ENCODE measurements around the gene PFDN6.

PFDN6 gene

DNA sequence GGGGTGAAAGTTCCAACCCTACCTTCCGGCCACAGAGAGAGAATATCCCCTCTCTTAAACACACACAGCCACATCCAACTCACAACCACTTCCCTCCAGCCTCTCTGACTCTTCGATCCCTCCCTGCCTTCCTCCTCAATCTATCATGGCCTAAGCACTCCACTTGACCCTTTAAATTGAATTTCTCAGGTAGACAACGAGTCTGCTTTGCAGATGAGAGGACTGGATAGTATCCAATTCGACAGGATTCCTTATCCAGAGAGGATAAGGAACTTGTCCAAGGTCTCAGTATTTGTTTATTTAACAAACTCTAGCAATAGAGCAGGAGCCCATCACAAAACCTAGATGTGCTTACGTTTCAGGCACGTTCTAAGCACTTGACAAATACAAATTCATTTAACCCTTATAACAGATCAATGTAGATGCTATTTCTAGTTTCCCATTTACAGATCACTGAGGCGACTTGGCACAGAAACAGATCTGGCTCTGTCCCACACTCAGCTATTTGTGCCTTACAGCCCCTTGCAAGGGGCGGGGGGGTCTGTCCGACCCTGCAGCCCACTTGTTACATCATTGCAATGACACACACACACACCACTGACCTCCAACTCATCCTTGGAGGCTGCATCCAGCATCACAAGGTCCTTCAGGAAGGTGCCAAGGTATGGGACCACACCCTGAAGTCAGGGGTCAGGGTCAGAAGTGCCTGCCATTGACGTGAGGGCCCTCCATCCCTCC is 4.9 kb downstream of the PFDN6 start:
- no peak for DNase-seq (ENCODE audit: low read depth in 2 of 2, low spot score in 1 of 2)

DNA sequence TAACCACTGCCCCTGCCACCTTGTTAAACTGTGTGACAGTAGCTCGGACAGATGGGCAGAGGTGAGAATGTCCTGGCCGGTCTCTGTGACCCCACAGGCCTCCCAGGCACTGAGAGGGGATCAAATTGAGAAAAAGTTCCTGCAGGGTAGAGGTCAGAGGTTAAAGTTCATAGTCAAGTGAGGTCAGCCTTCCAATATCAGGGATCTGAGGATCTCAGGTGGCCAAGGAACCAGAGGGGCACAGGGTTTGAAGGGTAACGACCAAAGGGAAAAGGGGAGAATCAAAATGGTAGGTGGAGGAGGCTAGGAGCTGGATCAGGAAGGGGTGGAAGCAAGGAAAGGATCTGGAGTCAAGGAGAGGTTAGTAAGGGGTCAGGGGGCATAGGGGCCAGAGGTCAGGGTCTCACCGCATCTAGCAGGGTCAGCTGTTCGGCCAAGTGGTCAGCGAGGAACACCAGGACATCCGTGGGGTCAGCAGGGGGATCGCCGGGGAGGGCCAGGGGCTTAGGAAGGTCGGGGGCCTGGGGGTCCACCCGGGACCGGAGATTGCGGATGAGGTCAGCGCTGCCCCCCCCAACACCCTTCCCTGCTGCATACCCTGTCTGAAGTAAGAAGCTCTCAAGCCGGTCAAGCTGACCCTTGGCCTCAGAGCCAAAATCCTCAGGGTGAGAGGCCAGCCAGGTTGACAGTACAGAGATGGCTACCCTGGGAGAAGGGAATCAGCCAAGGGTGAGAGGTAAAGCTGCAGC is 6.4 kb downstream of the PFDN6 start:
- no peak for DNase-seq (ENCODE audit: low read depth in 2 of 2, low spot score in 1 of 2)

DNA sequence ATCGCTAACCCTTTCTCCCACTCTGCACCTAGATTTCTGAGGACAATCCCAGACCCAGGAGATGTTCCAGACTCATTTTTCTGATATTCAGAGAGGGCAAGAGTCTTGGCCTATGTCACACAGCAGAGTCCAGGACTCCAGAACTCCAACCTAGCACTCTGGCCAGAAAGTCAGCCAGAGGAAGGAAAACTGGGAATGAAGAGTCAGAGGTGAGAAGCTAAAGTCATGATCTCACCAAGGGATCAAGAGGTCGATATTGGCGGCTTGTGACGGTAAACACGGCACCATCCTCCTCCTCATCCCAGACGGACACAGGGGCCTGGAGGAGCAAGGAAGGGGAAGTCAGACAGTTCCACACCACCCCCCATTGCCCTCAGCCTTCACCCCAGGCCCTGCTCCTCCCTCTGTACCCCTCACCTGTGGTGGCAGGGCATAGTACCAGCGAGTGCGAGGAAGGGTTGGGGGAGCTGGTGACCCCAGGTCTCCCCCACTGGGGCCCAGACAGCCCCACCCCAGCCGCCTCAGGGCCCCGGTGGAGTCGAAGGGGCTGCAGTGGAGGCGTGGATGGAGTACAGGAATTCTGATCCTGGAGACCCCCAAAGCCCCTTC is 7.5 kb downstream of the PFDN6 start:
- no peak for DNase-seq (ENCODE audit: low read depth in 2 of 2, low spot score in 1 of 2)

DNA sequence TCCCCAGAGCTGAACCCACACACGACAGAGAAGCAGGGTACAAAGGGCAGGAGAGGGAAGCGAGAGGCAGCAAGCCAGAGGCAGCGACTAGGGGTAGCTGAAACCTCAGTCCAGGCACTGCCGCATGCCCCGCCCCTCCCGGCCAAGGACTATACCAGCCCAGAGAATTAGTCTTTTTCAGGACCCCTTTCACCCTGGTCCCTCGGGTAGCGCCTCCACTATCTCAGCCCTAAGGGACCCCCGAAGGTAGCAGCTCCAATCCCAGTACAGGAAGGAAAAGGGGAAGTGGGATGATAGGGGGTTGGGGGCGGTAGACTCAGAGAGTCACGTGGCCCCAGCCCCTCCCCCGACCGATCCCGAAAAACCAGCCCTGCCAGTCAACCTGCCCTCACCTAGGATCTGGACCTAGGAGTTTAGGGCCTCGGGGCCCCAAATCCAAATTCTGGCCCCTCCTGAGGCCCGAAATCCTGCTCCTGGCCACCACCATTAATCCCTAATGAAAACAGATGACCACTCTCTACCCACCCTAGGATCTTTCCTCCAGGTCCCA is 8.1 kb downstream of the PFDN6 start:
- DNase-seq (ENCODE audit: low read depth in 2 of 2, low spot score in 1 of 2): no peak

DNA sequence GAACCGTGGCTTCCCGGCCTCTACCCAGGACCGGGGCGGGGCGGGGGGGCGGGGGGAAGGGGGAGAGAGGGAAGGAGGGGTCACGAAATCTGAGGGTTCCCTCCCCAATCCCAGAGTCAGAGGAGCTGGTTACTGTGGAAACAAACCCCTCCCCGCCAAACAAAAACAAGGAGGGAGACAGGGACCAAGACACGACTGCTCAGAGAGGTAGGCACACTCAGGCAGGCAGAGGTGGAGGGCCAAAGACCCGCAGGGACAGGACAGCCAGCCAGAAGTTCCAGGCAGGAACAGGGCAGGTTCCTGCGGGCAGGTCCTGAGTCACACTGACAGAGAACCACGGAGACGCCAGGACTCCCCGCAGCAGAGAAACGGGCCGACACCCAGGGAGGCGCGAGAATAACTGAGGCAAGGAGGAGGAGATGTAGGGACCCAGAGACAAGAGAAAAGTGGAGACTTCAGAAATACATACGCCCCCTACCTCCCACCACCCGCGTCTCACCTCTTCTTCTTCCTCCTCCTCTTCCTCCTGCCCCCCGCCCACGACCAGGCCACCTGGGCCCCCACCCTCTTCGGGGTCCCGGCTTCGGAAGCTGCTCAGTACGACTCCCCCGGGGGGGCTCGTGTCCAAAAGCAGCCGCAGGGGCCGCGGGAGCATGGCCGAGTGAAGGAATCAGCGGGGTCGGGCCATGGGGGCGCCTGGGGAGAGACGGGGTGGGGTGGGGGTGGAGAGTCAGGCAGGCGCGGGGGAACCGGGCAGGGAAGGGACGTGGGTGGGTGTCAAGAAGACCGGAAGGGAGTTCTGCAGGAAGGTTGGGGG is 8.8 kb downstream of the PFDN6 start:
- DNase-seq (ENCODE audit: low read depth in 2 of 2, low spot score in 1 of 2): no peak

DNA sequence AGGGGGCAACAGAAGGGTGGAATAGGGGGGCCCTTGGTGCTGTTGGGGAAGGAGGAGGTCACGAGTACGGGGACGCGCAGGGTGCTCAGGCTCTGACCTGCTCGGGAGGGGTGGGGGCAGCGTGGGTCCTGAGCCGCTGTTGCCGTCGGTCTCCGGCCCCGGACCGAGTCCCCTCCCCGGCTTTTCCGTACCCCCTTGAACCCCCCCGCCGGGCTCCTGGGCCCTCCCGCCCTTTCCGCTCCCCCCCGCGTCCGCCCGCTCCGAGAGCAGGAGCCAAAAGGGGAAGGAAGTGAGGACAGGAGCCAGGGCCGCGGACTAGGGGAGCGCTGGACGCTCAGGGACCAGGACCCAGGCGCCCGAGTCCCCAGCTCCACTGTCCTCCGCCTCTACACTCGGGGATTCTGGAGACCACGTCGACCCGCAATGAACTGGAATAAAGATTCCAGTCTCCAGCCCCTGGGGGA is 9.4 kb downstream of the PFDN6 start, which contains the start of gene RGL2:
Gene RGL2, minus strand, starts transcription at position 170 of the 464 bp plus-strand sequence. CDS start 332 bp downstream, outside the sequence.
- no peak for DNase-seq (ENCODE audit: low read depth in 2 of 2, low spot score in 1 of 2)

DNA sequence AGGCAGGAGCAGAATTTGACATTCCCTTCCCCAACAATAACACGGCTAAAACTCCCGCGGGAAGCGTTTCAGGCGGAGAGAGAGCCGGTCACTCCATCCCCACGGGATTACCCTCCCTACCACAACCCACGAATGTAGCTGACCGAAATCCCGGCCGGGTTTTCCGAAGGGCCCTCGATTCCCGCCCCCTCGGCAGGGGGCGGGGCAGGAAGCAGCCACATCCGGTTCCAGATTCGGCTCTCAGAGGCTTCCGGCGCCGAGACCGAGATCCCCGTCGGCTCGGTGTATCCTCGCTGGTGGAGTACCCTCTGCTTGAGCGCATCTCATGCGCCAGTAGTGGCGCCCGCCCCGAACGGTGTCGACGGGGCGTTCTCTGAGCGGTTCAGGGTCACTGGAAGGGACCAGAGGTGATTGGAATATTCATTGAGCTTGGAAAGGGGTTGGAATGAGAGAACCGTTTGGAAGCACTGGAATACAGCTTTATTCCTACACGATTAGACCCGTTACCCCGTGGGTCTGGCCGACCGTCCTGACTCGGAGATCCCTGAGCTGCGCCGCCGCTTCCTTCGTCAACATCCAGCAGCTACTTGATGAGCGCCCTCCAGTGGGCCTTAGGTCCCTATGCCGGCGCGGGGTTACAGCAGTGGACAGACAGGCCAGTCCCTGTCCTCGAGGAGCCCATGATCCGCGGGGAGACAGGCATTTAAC is 10.0 kb downstream of the PFDN6 start:
- DNase-seq (ENCODE audit: low read depth in 2 of 2, low spot score in 1 of 2): peak; percentile 89 to 92

DNA sequence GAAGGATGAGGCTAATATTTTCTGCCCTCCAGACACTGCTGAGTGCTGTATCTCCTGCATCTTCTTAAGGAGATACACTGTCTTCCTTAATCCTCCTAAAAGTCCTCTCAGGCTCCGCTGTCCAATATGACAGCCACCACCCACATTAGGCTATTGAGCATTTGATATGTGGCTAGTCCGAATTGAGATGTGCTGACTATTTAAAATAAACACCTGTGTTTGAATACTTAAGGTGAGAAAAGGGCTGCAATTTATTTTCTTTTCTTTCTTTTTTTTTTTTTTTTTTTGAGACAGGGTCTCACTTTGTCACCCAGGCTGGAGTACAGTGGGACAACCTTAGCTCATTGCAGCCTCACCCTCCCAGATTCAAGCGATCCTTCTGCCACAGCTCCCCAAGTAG is 12.5 kb downstream of the PFDN6 start:
- no peak for DNase-seq (ENCODE audit: low read depth in 2 of 2, low spot score in 1 of 2)

DNA sequence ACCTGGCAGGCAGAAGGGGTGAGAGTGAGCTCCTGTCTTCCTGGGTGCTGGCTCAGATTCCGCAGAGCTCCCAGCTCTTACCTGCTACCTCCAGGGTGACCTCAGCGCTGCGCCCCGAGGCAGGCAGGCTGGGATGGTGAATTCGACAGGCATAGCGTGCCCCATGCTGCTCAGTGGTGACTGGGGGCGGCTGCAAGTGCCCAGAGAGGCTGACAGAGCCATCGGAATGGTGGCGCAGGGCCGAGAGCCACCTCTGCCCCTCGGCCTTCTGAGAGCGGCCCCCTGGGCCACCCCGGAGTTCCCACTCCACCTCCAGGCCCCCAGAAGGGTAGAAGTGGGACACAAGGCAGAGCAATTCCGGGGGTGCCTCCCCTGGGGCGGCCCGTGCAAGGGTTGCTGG is 14.8 kb downstream of the PFDN6 start:
- no peak for DNase-seq (ENCODE audit: low read depth in 2 of 2, low spot score in 1 of 2)

DNA sequence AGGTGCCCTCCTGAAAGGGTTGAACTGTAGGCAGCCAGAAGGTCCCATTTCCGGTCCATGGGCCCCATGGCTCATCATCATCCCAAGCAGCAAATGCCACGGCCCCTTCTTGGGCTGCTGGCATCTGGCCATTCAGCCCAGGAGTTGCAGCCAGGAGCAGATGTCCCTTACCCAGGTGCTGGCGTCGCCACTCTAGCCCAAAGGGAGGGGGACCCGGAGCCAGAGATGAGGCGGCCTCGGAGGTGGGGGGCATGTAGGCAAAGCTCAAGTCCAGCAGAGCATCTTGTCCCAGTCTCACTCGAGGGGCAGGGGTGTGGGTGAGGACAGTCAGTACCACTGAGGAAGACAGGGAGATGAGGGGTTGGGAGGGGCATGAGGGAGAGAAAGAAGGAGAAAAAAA is 15.7 kb downstream of the PFDN6 start:
- DNase-seq (ENCODE audit: low read depth in 2 of 2, low spot score in 1 of 2): no peak

DNA sequence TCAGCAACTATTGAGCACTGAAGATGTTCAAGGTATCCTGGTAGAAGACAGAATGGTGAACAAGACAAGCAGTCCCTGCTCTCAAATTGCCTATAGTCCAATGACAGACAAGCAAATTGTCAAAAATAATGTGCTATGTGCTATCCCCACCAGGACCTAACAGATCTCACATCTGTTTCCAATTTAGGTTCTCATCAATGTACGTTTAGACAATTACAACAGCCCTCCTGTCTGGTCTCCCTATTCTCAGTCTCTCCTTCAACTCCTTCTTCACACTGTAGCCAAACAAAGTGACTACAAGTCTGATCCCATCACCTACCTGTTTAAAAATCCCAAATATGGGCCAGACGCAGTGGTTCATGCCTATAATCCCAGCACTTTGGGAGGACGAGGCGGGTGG is 17.0 kb downstream of the PFDN6 start:
- no peak for DNase-seq (ENCODE audit: low read depth in 2 of 2, low spot score in 1 of 2)

DNA sequence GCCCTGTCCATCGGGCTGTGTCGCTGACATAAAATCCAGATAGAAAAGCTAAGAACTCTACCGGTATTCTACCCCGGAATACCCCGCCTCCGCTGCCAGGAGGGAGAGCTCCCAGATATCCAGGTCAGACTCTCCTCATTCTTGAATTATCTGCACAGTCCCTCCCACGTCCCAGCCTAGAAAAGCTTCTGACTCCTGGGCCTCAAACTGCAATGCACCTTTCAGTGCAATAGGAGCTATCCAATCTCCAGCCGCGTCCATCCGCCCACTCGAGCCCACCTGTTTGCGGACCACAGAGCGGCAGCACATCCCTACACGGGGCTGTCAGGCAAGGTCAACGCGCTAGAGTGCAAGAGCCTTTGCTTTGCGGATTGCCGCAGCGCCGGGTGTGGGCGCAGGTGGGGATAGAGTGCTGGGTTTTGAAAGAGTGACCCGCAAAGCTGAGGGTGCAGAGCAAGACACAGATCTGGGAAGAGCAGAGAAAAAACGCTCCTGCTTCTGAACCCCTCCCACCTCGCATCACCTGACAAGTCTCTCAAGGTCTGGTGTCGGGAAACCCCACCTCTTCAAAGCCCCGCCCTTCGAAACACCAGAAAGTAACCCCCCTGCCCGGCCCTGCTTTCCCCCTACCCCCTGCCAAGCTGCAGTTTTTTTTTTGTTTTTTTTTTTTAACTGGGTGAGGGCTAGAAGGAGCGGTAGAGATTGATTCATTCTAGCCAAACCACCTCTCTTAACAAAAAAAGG is 23.1 kb downstream of the PFDN6 start:
- peak in 1 of 2 donors; percentile 65 for DNase-seq (ENCODE audit: low read depth in 2 of 2, low spot score in 1 of 2)

DNA sequence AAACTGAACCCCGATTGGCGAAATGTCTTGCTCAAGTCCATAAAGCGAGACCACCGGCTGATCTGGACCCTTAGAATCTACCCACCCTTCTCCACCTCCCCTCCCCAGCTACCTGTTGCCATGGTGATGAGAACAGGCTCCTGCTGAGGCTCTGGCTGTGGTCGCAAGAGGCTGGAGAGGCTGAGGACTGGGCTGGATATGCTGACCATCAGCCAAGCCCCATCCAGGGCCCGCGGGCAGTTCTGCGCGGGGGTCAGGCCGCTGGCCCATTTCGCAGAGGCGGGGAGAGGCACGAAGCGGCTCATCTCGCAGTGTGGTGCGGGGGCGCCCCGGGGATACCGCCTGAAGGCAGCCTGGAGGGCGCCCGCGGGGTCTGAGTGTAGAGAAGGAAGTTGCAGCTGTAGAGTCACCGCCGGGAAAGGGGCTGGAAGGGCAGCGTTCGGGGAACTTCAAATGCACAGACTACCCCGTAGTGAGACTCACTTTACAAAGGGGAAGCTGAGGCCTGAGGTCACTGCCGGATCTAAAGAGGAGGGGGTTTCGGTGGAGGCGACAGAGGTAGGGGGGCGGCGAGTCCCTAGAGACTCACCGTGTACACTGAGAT is 23.8 kb downstream of the PFDN6 start:
- no peak for DNase-seq (ENCODE audit: low read depth in 2 of 2, low spot score in 1 of 2)

DNA sequence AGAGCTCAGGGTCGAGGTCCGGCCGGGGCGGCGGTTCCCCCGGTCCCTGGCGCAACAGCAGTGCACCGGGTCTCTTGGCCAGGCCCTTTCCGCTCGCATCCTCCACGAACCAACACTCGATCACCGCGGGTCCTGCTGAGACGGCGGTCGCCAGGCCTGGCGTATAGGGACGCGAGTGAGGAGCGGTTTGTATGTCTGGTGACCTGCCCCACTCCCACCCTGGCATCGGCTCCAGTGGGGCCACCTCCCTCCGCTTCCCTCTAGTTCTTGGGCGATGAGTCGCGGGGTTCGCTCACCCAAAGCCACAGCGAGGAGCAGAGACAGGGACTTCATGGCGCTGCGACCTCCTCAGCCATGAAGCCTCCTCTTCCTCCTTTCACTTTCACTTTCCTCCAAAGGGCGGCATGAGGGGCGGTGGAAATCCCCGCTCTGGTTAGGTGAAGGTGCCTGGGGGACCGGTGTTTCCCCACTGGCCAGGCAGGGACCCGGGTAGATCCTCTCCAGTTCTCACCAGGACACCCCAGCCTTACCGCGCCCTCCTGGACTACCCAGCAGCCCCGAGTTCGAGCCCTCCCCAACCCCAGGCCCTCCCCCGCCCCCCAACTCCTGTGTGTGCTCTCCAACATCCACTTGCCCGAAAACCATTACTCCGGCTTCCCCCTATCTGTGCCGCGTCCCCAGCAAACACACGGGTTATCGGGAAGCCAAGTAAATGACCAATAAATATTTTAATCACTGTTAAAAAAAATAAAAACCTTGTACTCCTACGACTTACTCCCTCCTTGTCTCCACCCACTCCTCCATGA is 24.5 kb downstream of the PFDN6 start, which contains the start of gene TAPBP:
Gene TAPBP, minus strand, starts transcription at position 370 of the 806 bp plus-strand sequence. Its CDS starts 37 bp downstream, at position 333.
- peak in 1 of 2 donors; percentile 79 for DNase-seq (ENCODE audit: low read depth in 2 of 2, low spot score in 1 of 2)

DNA sequence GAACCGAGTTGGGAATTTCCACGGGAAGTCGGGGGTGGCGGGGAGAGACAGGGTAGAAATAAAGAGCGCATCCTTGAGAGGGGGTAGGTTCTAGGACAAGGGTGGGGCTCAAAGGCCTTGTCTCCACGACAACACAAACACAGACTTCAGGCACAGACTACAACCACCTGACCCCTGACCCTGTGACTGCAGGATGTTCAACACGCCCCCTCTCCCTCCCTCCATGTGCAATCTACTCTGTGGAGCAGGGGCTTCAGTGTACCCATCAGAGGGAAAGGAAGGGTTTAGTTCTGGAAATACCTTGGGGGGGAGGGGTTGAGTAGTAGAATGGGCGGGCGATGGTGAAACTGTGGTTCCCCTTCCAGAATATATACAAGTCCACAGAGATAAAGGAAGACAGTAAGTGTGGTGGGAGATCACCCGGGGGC is 25.1 kb downstream of the PFDN6 start:
- no peak for DNase-seq (ENCODE audit: low read depth in 2 of 2, low spot score in 1 of 2)

DNA sequence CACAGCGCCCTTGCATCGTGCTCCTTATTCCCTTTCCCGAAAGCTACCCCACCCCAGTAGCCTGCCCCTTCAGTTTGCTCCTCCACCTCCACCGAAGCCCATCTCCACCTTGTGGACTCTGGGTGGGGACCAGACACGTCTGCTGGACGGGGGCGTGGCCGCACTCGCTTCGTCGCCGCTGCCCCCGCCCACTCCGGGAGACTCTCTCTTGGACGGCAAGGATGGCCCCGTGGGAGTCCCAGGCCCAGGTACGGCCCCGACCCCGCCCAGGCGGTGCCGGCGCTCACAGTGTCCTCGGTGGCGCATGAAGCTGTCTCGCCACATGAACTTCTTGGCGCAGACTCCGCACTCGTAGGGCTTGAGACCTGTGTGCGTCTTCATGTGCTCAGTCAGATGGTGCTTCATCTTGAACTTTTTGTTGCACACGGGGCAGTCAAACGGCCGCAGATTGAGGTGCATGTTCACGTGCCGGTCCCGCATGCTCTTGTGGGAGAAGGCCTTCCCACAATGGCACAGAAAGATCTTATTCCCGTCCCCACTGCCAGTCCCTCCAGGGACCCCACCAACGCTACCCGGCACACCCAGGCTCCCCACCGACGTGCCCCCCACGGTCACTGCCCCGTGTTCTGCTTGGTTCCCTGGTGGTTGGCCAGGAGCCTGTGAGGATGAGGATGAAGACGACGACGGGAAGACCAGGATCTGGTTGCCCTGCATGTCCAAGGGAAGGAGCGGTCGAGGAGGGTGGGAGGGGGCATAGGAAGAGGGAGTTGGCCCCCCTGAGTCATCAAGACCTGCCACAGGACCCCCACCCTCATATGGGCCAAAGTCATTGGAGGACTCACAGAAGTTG is 25.8 kb downstream of the PFDN6 start:
- no peak for DNase-seq (ENCODE audit: low read depth in 2 of 2, low spot score in 1 of 2)
